Calu3 (cell line): ENCODE data around the gene NDUFA13. TPM values are rescaled to one million over a fixed set of nuclear protein-coding genes. Genes with fewer than 3 reads are reported as not detected.

Experiments used
- BruUV-seq: library from RNA; stranded (reverse); fragments of 400-500 nt; replicated peaks from 2 replicates; lab custom pipeline; 2021; lab: Mats Ljungman, UMichigan
- CTCF ChIA-PET: fragments of 300-600 bp; sonication (Branson Sonifier 250); formaldehyde crosslinking; loops from one replicate; lab custom pipeline; 2022; ENCODE audit warnings: antibody characterized with exemption; lab: Charles Lee
- DNase-seq: peaks from one replicate; pipeline ENCODE4 v3.0.0; 2022
- H3K27ac Mint-ChIP-seq: one replicate; pipeline ENCODE4 v1.8.0; 2022; ENCODE audit warnings: mixed read lengths; ENCODE audit not compliant: unreplicated experiment
- H3K27me3 Mint-ChIP-seq: one replicate; pipeline ENCODE4 v1.8.0; 2022; ENCODE audit warnings: mixed read lengths; ENCODE audit not compliant: unreplicated experiment
- H3K36me3 Mint-ChIP-seq: one replicate; pipeline ENCODE4 v1.8.0; 2022; ENCODE audit warnings: mild to moderate bottlenecking, moderate library complexity, mixed read lengths; ENCODE audit not compliant: insufficient read depth, unreplicated experiment
- H3K4me1 Mint-ChIP-seq: one replicate; pipeline ENCODE4 v1.8.0; 2022; ENCODE audit warnings: mild to moderate bottlenecking, low read depth, mixed read lengths; ENCODE audit not compliant: unreplicated experiment
- H3K4me3 Mint-ChIP-seq: one replicate; pipeline ENCODE4 v1.8.0; 2022; ENCODE audit warnings: mild to moderate bottlenecking, low read depth, moderate library complexity, mixed read lengths; ENCODE audit not compliant: unreplicated experiment
- H3K9me3 Mint-ChIP-seq: one replicate; pipeline ENCODE4 v1.8.0; 2022; ENCODE audit warnings: low read depth, mixed read lengths; ENCODE audit not compliant: unreplicated experiment
- CTCF ChIP-seq: fragments of 200-600 bp; IDR thresholded peaks from one replicate; pipeline ENCODE4 v1.8.0; 2022; ENCODE audit warnings: antibody characterized with exemption; ENCODE audit not compliant: unreplicated experiment
- intact Hi-C: fragments of 100-400 bp; cut with micrococcal nuclease; formaldehyde crosslinking; loops from one replicate; pipeline ENCODE4 v1.10.0; 2022; ENCODE audit not compliant: unreplicated experiment
- total RNA-seq: library from RNA; stranded (reverse); gene quantifications from 2 replicates; pipeline ENCODE4 v1.2.3, GENCODE V29; 2022

Gene NDUFA13
- total RNA-seq, 1 experiment from 2014 or later: 191 TPM

GRCh38 chr19:19570571-19570970 is 54.5 kb downstream of the NDUFA13 start:
- no TSS peak for BruUV-seq
- H3K27ac Mint-ChIP-seq: no peak overlapping the region
- CTCF ChIA-PET: no interaction called here
- H3K9me3 Mint-ChIP-seq: no peaks in the 10 kb centered on the region
- no peak for TF ChIP-seq CTCF
- no peaks in the 10 kb centered on the region for H3K27me3 Mint-ChIP-seq
- no peaks in the 10 kb centered on the region for H3K36me3 Mint-ChIP-seq
- DNase-seq: no peak
- no peaks in the 10 kb centered on the region for H3K4me1 Mint-ChIP-seq
- intact Hi-C loops: no loop called here
- H3K4me3 Mint-ChIP-seq: no peak overlapping the region

GRCh38 chr19:19571071-19571786 is 55.2 kb downstream of the NDUFA13 start:
- Mint-ChIP-seq H3K27me3 (no peaks in the 10 kb centered on the region), H3K36me3 (no peaks in the 10 kb centered on the region), H3K9me3 (no peaks in the 10 kb centered on the region), H3K4me1 (no peaks in the 10 kb centered on the region), H3K4me3 (no peak overlapping the region), H3K27ac (no peak overlapping the region)
- intact Hi-C loops: no loop called here
- no TSS peak for BruUV-seq
- DNase-seq: no peak
- CTCF ChIA-PET: no interaction called here
- TF ChIP-seq CTCF: no peak

- TF ChIP-seq CTCF: no peak
- H3K27ac Mint-ChIP-seq: no peak overlapping the region
- intact Hi-C loops: no loop called here
- H3K4me3 Mint-ChIP-seq: no peak overlapping the region
- no peaks in the 10 kb centered on the region for H3K9me3 Mint-ChIP-seq
- no peaks in the 10 kb centered on the region for H3K27me3 Mint-ChIP-seq
- no TSS peak for BruUV-seq
- no peaks in the 10 kb centered on the region for H3K4me1 Mint-ChIP-seq
- CTCF ChIA-PET: no interaction called here
- H3K36me3 Mint-ChIP-seq: no peaks in the 10 kb centered on the region
- DNase-seq: no peak
Measured at GRCh38 chr19:19575411-19575810, 59.4 kb downstream of the NDUFA13 start.

Other genes starting within 250 kb of the NDUFA13 start
- not detected in 2 replicates for gene TM6SF2, start 242.9 kb upstream of the NDUFA13 start, total RNA-seq
- gene SUGP1, start 195.7 kb upstream of the NDUFA13 start, total RNA-seq: 38.9 and 41.3 TPM in 2 replicates
- 39.5 and 41.3 TPM in 2 replicates for gene MAU2, start 195.4 kb upstream of the NDUFA13 start, total RNA-seq
- 79.8 and 83.7 TPM in 2 replicates for gene GATAD2A, start 110.5 kb upstream of the NDUFA13 start, total RNA-seq
- 2.8 and 3.1 TPM in 2 replicates for gene TSSK6, start 677 bp upstream of the NDUFA13 start, total RNA-seq
- 10.4 and 12.9 TPM in 2 replicates for gene YJEFN3, start 12.7 kb downstream of the NDUFA13 start, total RNA-seq
- gene CILP2, start 22.0 kb downstream of the NDUFA13 start, total RNA-seq: 1.3 and 1.7 TPM in 2 replicates
- gene PBX4, start 102.5 kb downstream of the NDUFA13 start, total RNA-seq: 5.1 and 6.0 TPM in 2 replicates
- 25.0 and 27.3 TPM in 2 replicates for gene LPAR2, start 112.0 kb downstream of the NDUFA13 start, total RNA-seq
- 17.2 and 17.3 TPM in 2 replicates for gene GMIP, start 127.4 kb downstream of the NDUFA13 start, total RNA-seq
- 60.2 and 65.4 TPM in 2 replicates for gene ATP13A1, start 147.5 kb downstream of the NDUFA13 start, total RNA-seq
- 8.3 and 10.2 TPM in 2 replicates for gene ZNF101, start 152.6 kb downstream of the NDUFA13 start, total RNA-seq
- gene ZNF14, start 216.9 kb downstream of the NDUFA13 start, total RNA-seq: 2.8 and 3.1 TPM in 2 replicates